ENCODE measurements around the gene ZFAND3.

GRCh38 chr6:38051819-38052434 is 232.4 kb downstream of the ZFAND3 start:
- TF ChIP-seq CTCF (IDR thresholded peaks at IDR 0.05) = no peak
- TF ChIP-seq ZFX (IDR thresholded peaks at IDR 0.05; ENCODE audit: borderline replicate concordance) = no peak
